HG02798 (cell line): ENCODE data around the gene RASAL2.

Source experiments
- ATAC-seq: cut with Tn5 transposase; IDR thresholded peaks from one replicate; pipeline ENCODE4 v1.9.1; 2021; ENCODE audit warnings: mild to moderate bottlenecking; ENCODE audit not compliant: unreplicated experiment, poor library complexity

Gene RASAL2

GRCh38 chr1:178527117-178527516, 433.2 kb downstream of the RASAL2 start:
- no peak for ATAC-seq

GRCh38 chr1:178528228-178528952, 434.5 kb downstream of the RASAL2 start:
- ATAC-seq: no peak

GRCh38 chr1:178528953-178529335, 435.0 kb downstream of the RASAL2 start:
- ATAC-seq: no peak

- ATAC-seq: no peak
These were observed 435.6 kb downstream of the RASAL2 start for GRCh38 chr1:178529364-178530036.

GRCh38 chr1:178530037-178530402, 436.1 kb downstream of the RASAL2 start:
- no peak for ATAC-seq

GRCh38 chr1:178530502-178530901, 436.6 kb downstream of the RASAL2 start:
- ATAC-seq: no peak

- ATAC-seq: peak; percentile 20
These were observed 438.0 kb downstream of the RASAL2 start for GRCh38 chr1:178531887-178532286.

GRCh38 chr1:178532392-178532791, 438.5 kb downstream of the RASAL2 start:
- ATAC-seq: peak; percentile 86

- ATAC-seq: no peak
These were observed 439.4 kb downstream of the RASAL2 start for GRCh38 chr1:178533121-178533946.
